ENCODE measurements around the gene HLA-DQA2. TPM values are rescaled to one million over a fixed set of nuclear protein-coding genes. Genes with fewer than 3 reads are reported as not detected.
"Not testable (repeated sequence)": the region's sequence is repeated elsewhere in the genome, so short reads cannot be mapped to it uniquely, and the experiment has no call there.

HLA-DQA2 gene
- total RNA-seq, 1 donor from 2014 or later, result not detected

DNA sequence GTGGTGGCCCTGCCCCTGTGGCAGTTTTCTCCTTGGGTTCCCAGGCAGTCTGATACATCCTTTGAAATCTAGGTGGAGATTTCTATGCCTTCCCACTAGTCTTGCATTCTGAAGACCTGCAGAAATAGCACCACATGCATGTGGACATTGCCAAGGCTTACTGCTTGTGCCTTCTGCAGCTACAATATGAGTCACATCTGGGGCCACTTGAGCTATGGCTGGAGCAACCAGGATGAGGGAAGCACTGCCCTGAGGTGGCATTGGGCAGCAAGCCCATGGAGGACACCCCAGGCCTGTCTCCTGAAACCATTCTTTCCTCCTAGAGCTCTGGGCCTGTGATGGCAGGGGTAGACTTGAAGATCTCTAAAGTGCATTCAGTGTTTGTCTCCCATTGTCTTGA lies 37.8 kb downstream of the HLA-DQA2 start:
- no peak for DNase-seq (ENCODE audit: low read depth in 2 of 2)

DNA sequence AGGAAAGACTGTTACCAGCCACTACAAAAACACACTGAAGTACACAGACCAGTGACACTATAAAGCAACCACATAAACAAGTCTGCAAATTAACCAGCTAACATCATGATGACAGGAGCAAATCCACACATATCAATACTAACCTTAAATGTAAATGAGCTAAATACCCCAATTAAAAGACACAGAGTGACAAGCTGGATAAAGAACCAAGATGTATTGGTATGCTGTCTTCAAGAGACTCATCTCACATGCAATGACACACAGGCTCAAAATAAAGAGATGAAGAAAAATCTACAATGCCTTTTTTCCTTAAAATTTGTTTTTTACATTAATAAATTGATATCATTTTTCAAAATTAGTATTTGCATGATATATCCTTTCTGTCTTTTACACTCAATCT lies 41.7 kb downstream of the HLA-DQA2 start:
- DNase-seq (ENCODE audit: low read depth in 2 of 2), result not testable (repeated sequence)

DNA sequence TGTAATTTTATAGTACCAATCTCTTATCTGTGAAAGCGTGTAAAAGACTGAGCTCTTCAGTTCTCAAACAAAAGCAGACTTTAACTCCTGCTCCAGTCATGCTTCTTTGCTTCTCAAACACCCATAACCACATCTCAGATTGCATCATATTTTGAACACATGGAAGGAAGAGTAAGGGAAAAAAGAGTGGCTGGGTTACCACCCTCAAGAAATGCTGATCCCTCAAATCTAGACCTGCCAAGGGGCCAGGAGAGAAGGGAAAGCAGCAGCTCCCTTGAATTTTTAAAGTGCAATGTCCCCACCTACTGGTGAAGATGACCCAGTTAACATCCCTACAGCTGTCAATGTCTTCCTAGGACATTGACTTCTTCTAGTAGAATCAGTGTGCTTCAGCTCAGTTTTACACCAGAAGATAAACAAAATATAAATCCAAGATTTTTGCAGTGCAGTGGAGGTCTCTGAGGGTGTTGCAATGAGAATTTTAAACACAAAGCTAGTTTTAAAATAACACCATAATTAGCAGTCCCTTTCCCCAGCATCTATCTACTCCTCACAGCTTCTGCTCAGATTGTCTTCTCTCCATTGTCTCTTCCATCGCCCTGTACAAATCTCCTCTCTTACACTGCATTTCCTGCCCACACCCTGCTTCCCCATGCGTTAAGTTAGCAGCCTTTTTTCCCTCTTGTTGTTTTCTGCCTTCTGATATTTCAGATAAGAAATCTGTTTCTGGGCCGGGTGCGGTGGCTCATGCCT lies 44.8 kb downstream of the HLA-DQA2 start:
- peak; percentile 49 to 67 for DNase-seq (ENCODE audit: low read depth in 2 of 2)

DNA sequence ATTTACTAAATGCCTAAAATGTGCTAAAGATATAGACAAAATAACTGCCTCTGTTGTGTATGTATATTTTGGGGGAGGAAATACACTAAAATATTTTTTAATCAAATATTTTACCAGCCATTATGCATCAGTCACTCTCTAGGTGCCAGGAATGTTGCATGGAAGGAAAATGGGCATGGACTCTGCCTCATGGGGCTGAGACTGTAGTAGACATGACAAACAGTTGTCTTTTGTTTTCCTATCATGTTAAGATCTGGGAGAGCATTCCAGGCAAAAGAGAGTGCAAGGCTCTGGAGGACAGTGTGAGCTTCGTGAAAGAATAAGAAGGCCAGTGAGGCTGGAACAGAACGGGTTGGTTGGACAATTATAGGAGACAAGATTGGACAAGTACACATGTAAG lies 49.1 kb downstream of the HLA-DQA2 start:
- DNase-seq (ENCODE audit: low read depth in 2 of 2), result no peak

DNA sequence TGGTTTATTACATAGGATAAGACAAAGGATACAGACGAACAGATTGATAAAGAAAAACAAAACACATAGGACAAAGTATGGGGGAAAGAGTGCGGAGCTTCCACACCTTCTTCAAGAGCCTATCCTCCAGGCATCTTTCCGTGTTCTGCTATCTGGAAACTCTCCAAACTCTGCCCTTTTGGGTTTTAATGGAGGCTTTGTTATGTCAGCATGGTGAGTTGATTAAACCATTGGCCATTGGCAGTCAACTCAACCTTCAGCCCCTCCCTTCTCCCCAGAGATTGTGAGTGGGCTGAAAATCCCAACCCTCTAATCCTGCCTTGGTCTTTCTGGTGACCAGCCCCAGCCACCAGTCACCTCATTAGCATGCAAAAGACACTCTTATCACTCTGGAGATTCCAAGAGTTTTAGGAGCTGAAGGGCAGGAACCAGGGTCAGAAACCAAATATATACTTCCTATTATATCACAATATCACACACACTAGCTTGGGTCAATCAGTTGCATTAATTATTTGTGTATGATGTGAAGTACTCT lies 51.8 kb downstream of the HLA-DQA2 start:
- no peak for DNase-seq (ENCODE audit: low read depth in 2 of 2)

DNA sequence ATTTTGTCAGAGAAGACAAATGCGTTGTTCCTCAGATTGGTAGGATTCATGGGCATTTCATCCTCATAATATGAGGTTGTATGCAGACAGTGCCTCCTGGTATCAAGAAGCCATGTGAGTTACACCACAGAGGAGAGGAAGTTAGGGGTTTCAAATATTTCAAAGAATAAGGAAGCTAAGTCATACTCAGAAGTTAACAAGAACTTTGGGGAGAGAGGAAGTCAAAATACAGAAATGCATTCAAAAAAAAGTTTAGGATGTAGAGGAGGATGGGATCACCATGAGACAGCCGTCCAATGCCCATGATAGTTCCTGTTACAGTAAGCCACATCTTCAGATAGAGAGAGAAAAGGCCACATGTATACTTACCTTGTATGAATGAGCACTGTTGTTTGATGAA lies 53.3 kb downstream of the HLA-DQA2 start:
- no peak for DNase-seq (ENCODE audit: low read depth in 2 of 2)

Other genes with a start within 250 kb of the HLA-DQA2 start
- gene HLA-DRB5, start 211.1 kb upstream of the HLA-DQA2 start, total RNA-seq, result under 0.01 and 0.40 TPM in 2 replicates
- 0.40 and 1.5 TPM in 2 replicates for gene HLA-DRB1, start 151.5 kb upstream of the HLA-DQA2 start, total RNA-seq
- gene HLA-DQA1, start 104.0 kb upstream of the HLA-DQA2 start, total RNA-seq, result not detected in 2 replicates
- 0.20 TPM in 1 of 2 replicates, not detected in the other for gene HLA-DQB1, start 74.7 kb upstream of the HLA-DQA2 start, total RNA-seq
- gene HLA-DQB2, start 22.1 kb downstream of the HLA-DQA2 start, total RNA-seq, result not detected in 2 replicates
- gene HLA-DOB, start 75.6 kb downstream of the HLA-DQA2 start, total RNA-seq, result 0.22 TPM in 1 of 2 replicates, not detected in the other
- 15.0 and 30.4 TPM in 2 replicates for gene TAP2, start 97.3 kb downstream of the HLA-DQA2 start, total RNA-seq
- gene PSMB8, start 102.7 kb downstream of the HLA-DQA2 start, total RNA-seq, result 42.1 and 57.8 TPM in 2 replicates
- gene TAP1, start 112.3 kb downstream of the HLA-DQA2 start, total RNA-seq, result 22.4 and 31.7 TPM in 2 replicates
- gene PSMB9, start 112.8 kb downstream of the HLA-DQA2 start, total RNA-seq, result 20.5 and 24.8 TPM in 2 replicates
- gene HLA-DMB, start 199.6 kb downstream of the HLA-DQA2 start, total RNA-seq, result under 0.01 TPM in 1 of 2 replicates, not detected in the other
- 0.20 and 0.44 TPM in 2 replicates for gene HLA-DMA, start 211.7 kb downstream of the HLA-DQA2 start, total RNA-seq
- gene BRD2, start 227.2 kb downstream of the HLA-DQA2 start, total RNA-seq, result 34.0 and 49.8 TPM in 2 replicates